ENCODE measurements around the gene SPTBN1. TPM values are rescaled to one million over a fixed set of nuclear protein-coding genes. Genes with fewer than 3 reads are reported as not detected.

Gene SPTBN1
- total RNA-seq, 2 experiments from 2014 or later, result 132 to 183 TPM

- H3K4me1 ChIP-seq (ENCODE audit: insufficient read depth, low read length, poor library complexity, severe bottlenecking), result no peaks in the 10 kb centered on the region
- CTCF ChIA-PET (ENCODE audit: unreplicated experiment), result interaction anchor here (0.9 to 2.3 kb wide), 7 partner anchors 10 to 142 kb away, joined by 3 to 11 read pairs (median 6); no protein-coding TSS in a partner anchor
- H3K9me2 ChIP-seq (ENCODE audit: insufficient read depth, low read length), result no peaks in the 10 kb centered on the region
- H3K36me3 ChIP-seq (ENCODE audit: insufficient read depth, low read length), result peaks cover 98% of the 10 kb centered on the region
- H3K27ac ChIP-seq (ENCODE audit: low read depth, low read length, poor library complexity, severe bottlenecking), result no peak overlapping the region
- intact Hi-C loops (cut with micrococcal nuclease; ENCODE audit: unreplicated experiment), result loop anchor here (5.0 to 10.0 kb wide), 2 partner anchors 171 to 309 kb away; no protein-coding TSS in a partner anchor
- H3K9me3 ChIP-seq (ENCODE audit: low read length), result no peaks in the 10 kb centered on the region
- H3K79me2 ChIP-seq (ENCODE audit: insufficient read depth, low read depth, low read length), result no peaks in the 10 kb centered on the region
- no peak overlapping the region for H2AFZ ChIP-seq (ENCODE audit: low read length)
- no peaks in the 10 kb centered on the region for H4K20me1 ChIP-seq (ENCODE audit: insufficient read depth, low read length)
- POLR2A ChIA-PET, result interaction anchor here (0.5 to 1.3 kb wide), 5 partner anchors 8 to 221 kb away, joined by 3 to 4 read pairs (median 3); no protein-coding TSS in a partner anchor
- BruUV-seq (replicated peaks), result no TSS peak
- H3K4me3 ChIP-seq (ENCODE audit: low read depth, low read length, poor library complexity, severe bottlenecking), result no peak overlapping the region
- TF ChIP-seq EZH2phosphoT487 (IDR thresholded peaks at IDR 0.05; ENCODE audit: borderline replicate concordance, low read depth, low read length), result no peak
- TF ChIP-seq CTCF (conservative IDR thresholded peaks at IDR 0.05; ENCODE audit: low read length), result no peak
- no peak for DNase-seq (ENCODE audit: low spot score)
- no peak overlapping the region for H3K4me2 ChIP-seq (ENCODE audit: low read length)
Measured at GRCh38 chr2:54666131-54666633, 210.1 kb downstream of the SPTBN1 start.

- ChIA-PET POLR2A (interaction anchor here (0.5 to 1.3 kb wide), 6 partner anchors 9 to 221 kb away, joined by 3 to 4 read pairs (median 3); no protein-coding TSS in a partner anchor), CTCF (ENCODE audit: unreplicated experiment) (interaction anchor here (0.9 to 2.3 kb wide), 4 partner anchors 9 to 142 kb away, joined by 3 to 11 read pairs (median 6); no protein-coding TSS in a partner anchor)
- no peak overlapping the region for H3K27ac ChIP-seq (ENCODE audit: low read depth, low read length, poor library complexity, severe bottlenecking)
- no peaks in the 10 kb centered on the region for H4K20me1 ChIP-seq (ENCODE audit: insufficient read depth, low read length)
- no peaks in the 10 kb centered on the region for H3K9me3 ChIP-seq (ENCODE audit: low read length)
- H3K36me3 ChIP-seq (ENCODE audit: insufficient read depth, low read length), result peaks cover 94% of the 10 kb centered on the region
- H3K4me2 ChIP-seq (ENCODE audit: low read length), result no peak overlapping the region
- no peaks in the 10 kb centered on the region for H3K9me2 ChIP-seq (ENCODE audit: insufficient read depth, low read length)
- H3K4me1 ChIP-seq (ENCODE audit: insufficient read depth, low read length, poor library complexity, severe bottlenecking), result no peaks in the 10 kb centered on the region
- H3K79me2 ChIP-seq (ENCODE audit: insufficient read depth, low read depth, low read length), result no peaks in the 10 kb centered on the region
- no peak overlapping the region for H2AFZ ChIP-seq (ENCODE audit: low read length)
- TF ChIP-seq CTCF (conservative IDR thresholded peaks at IDR 0.05; ENCODE audit: low read length), result no peak
- no peak for TF ChIP-seq EZH2phosphoT487 (IDR thresholded peaks at IDR 0.05; ENCODE audit: borderline replicate concordance, low read depth, low read length)
- no TSS peak for BruUV-seq (replicated peaks)
- intact Hi-C loops (cut with micrococcal nuclease; ENCODE audit: unreplicated experiment), result loop anchor here (5.0 to 10.0 kb wide), 2 partner anchors 171 to 308 kb away; no protein-coding TSS in a partner anchor
- H3K4me3 ChIP-seq (ENCODE audit: low read depth, low read length, poor library complexity, severe bottlenecking), result no peak overlapping the region
- no peak for DNase-seq (ENCODE audit: low spot score)
Measured at GRCh38 chr2:54666634-54667265, 210.6 kb downstream of the SPTBN1 start.

All from OCI-LY7 (cell line).